GM23248 (cell line): Measurements from ENCODE around the gene ATP8B3.
A peak's percentile ranks its signal among the peaks of the same experiment; 100 is the strongest.

Experiments
- EZH2 ChIP-seq: fragments of 200-600 bp; sonication (generic); IDR thresholded peaks from 2 replicates; pipeline ENCODE4 v1.6.1; 2018; ENCODE audit warnings: antibody characterized with exemption, mild to moderate bottlenecking; ENCODE audit not compliant: insufficient read depth, poor library complexity, severe bottlenecking
- EZH2phosphoT487 ChIP-seq: fragments of 200-600 bp; sonication (generic); IDR thresholded peaks from 2 replicates; pipeline ENCODE4 v1.6.1; 2018; ENCODE audit warnings: antibody characterized with exemption, moderate library complexity, mild to moderate bottlenecking, low read depth; ENCODE audit not compliant: insufficient read depth

- TF ChIP-seq EZH2 (peak; percentile 64), EZH2phosphoT487 (no peak)
These were observed 46.7 kb downstream of the ATP8B3 start for GRCh38 chr19:1765232-1765903.
